Omental fat pad (tissue), 4 donors: ENCODE data around the gene RNF5. TPM values are rescaled to one million over a fixed set of nuclear protein-coding genes. Genes with fewer than 3 reads are reported as not detected.
A peak's percentile ranks its signal among the peaks of the same experiment; 100 is the strongest.
"Not testable (repeated sequence)": the region's sequence is repeated elsewhere in the genome, so short reads cannot be mapped to it uniquely, and the experiment has no call there.

Experiments used
- ATAC-seq: fragments of 150-250 bp; one replicate; pipeline ENCODE4 v1.9.1; 2016; ENCODE audit warnings: mild to moderate bottlenecking, moderate library complexity; ENCODE audit not compliant: low FRiP score
- DNase-seq: peaks from one replicate; pipeline ENCODE4 v3.0.0-alpha.2; 2019; ENCODE audit warnings: low spot score
- CTCF ChIP-seq, 3 donors: fragments of 450-650 bp; IDR thresholded peaks; one replicate each; pipeline ENCODE4 v1.5.1; 2016 to 2017; ENCODE audit warnings: antibody characterized with exemption in 3 of 3, mild to moderate bottlenecking in 3 of 3, moderate library complexity in 2 of 3
- total RNA-seq, 4 donors: library from RNA; depleted of rRNA; stranded (reverse); fragments of >200 nt; gene quantifications; one replicate each; pipeline ENCODE4 v1.1.0, GENCODE V29; 2016

Gene RNF5
- total RNA-seq, 4 donors from 2014 or later: 35.1 to 59.1 (median 50.6) TPM

GRCh38 chr6:32137454-32137853, 40.8 kb upstream of the RNF5 start:
- TF ChIP-seq CTCF (IDR thresholded peaks at IDR 0.05): no peak
- DNase-seq (no peak), ATAC-seq (no peak)

DNA sequence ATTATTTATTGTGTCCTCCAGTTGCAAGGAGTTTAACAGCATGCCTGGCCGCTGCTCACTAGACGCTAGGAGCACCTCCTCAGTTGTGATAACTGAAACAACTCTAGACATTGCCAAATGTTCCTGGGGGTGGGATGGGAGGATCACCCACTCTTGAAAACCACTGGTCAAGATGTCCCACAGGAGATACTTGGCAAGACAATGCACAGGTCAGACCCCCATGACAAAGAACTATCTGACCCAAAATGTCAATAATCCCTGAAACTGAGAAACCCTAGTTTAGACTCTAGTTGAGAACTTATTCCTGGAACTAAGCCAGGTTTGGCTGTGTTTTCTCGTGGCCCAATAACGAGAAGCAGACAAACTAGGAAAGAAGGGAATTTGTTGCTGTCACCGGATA, 38.6 kb upstream of the RNF5 start:
- TF ChIP-seq CTCF (IDR thresholded peaks at IDR 0.05): no peak
- no peak for ATAC-seq
- DNase-seq: no peak

- DNase-seq (no peak), ATAC-seq (no peak)
- no peak for TF ChIP-seq CTCF (IDR thresholded peaks at IDR 0.05)
Observed at GRCh38 chr6:32140420-32141046, 37.7 kb upstream of the RNF5 start.

GRCh38 chr6:32144238-32144637, 34.0 kb upstream of the RNF5 start:
- not testable (repeated sequence) for ATAC-seq, DNase-seq

- DNase-seq (no peak), ATAC-seq (peak; percentile 16)
- TF ChIP-seq CTCF (IDR thresholded peaks at IDR 0.05): no peak
Observed at GRCh38 chr6:32146287-32146686, 31.9 kb upstream of the RNF5 start.

- no peak for TF ChIP-seq CTCF (IDR thresholded peaks at IDR 0.05)
- ATAC-seq: no peak
- DNase-seq: no peak
Observed at GRCh38 chr6:32146687-32147086, 31.5 kb upstream of the RNF5 start.

GRCh38 chr6:32147401-32148132, 30.6 kb upstream of the RNF5 start:
- DNase-seq: no peak
- no peak for ATAC-seq
- no peak for TF ChIP-seq CTCF (IDR thresholded peaks at IDR 0.05)
